Measurements from ENCODE around the gene NUDT14.

- TF ChIP-seq POLR2A (IDR thresholded peaks at IDR 0.05) (no peak), CTCF (IDR thresholded peaks at IDR 0.05) (no peak)
Measured at GRCh38 chr14:105148604-105149145, 32.4 kb downstream of the NUDT14 start.

Measured in lower leg skin (tissue), 3 donors.